Spleen (tissue), 11 donors: ENCODE measurements around the gene C10orf143. TPM values are rescaled to one million over a fixed set of nuclear protein-coding genes. Genes with fewer than 3 reads are reported as not detected.

Source experiments
- DNase-seq: peaks from one replicate; pipeline ENCODE4 v3.0.0-alpha.2; 2020
- H3K27ac ChIP-seq, 8 donors: fragments of 200-600 bp; sonication (generic) in 7 of 8; 1 replicate in 4 of 8; 2 replicates in 4 of 8; pipeline versions ENCODE4 v1.5.0 to v1.8.0; 2016 to 2021; ENCODE audit warnings: inconsistent platforms in 4 of 8, mild to moderate bottlenecking in 4 of 8, moderate library complexity in 1 of 8
- H3K27me3 ChIP-seq, 7 donors: fragments of 200-600 bp; sonication (generic) in 6 of 7; replicated peaks in 1 of 7; 1 replicate in 4 of 7; 2 replicates in 3 of 7; pipeline versions ENCODE4 v1.5.0 to v1.8.0; 2016 to 2021; ENCODE audit warnings: inconsistent platforms in 3 of 7, mild to moderate bottlenecking in 1 of 7
- H3K36me3 ChIP-seq, 6 donors: fragments of 200-600 bp; sonication (generic) in 5 of 6; 1 replicate in 4 of 6; 2 replicates in 2 of 6; pipeline versions ENCODE4 v1.5.0 to v1.8.0; 2016 to 2021; ENCODE audit warnings: inconsistent platforms in 2 of 6
- H3K4me1 ChIP-seq, 6 donors: fragments of 200-600 bp; sonication (generic) in 5 of 6; 1 replicate in 3 of 6; 2 replicates in 3 of 6; pipeline versions ENCODE4 v1.5.0 to v1.8.0; 2016 to 2021; ENCODE audit warnings: inconsistent platforms in 3 of 6
- H3K4me3 ChIP-seq, 8 donors: fragments of 200-600 bp; sonication (generic) in 7 of 8; 1 replicate in 4 of 8; 2 replicates in 4 of 8; pipeline versions ENCODE4 v1.5.0 to v1.8.0; 2016 to 2021; ENCODE audit warnings: inconsistent platforms in 4 of 8, mild to moderate bottlenecking in 4 of 8, moderate library complexity in 2 of 8
- H3K9me3 ChIP-seq, 8 donors: fragments of 200-600 bp; sonication (generic) in 7 of 8; 1 replicate in 4 of 8; 2 replicates in 4 of 8; pipeline versions ENCODE4 v1.5.0 to v1.8.0; 2016 to 2021; ENCODE audit warnings: inconsistent platforms in 4 of 8
- CTCF ChIP-seq, 11 experiments: fragments of 200-600 bp in 7 of 11; fragments of 450-650 bp in 4 of 11; sonication (generic) in 4 of 11; IDR thresholded peaks in 8 of 11; conservative IDR thresholded peaks in 3 of 11; 1 replicate in 7 of 11; 2 replicates in 4 of 11; pipeline versions ENCODE4 v1.4.0 to v1.8.0; 2016 to 2021; ENCODE audit warnings: antibody characterized with exemption in 11 of 11, inconsistent platforms in 4 of 11, mild to moderate bottlenecking in 1 of 11
- POLR2A ChIP-seq, 3 donors: fragments of 450-650 bp; IDR thresholded peaks; one replicate each; pipeline ENCODE4 v1.5.1; 2017; ENCODE audit warnings: antibody characterized with exemption in 3 of 3, mild to moderate bottlenecking in 1 of 3
- POLR2AphosphoS5 ChIP-seq, 3 donors: sonication (generic); formaldehyde crosslinking; IDR thresholded peaks; one replicate each; pipeline ENCODE4 v1.5.1; 2017; ENCODE audit warnings: antibody characterized with exemption in 3 of 3
- WGBS, 5 donors: extraction: QIAGEN DNeasy Blood & Tissue Kit in 3 of 5; methylation state at CpG; one replicate each; pipeline versions ENCODE4 v1.1.5 to v1.1.7; 2013 to 2018; 5-methylcytosine and 5-hydroxymethylcytosine counted together
- intact Hi-C: fragments of 100-400 bp; cut with DNase I; formaldehyde crosslinking; loops from one replicate; pipeline ENCODE4 v1.15.0; 2023; ENCODE audit warnings: low total_unique reads
- polyA plus RNA-seq, 3 donors: library from polyadenylated mRNA; stranded (reverse); fragments of 200-250 nt; gene quantifications; one replicate each; pipeline ENCODE4 v1.2.1, GENCODE V29; 2013
- total RNA-seq, 7 donors: library from RNA; depleted of rRNA in 3 of 7; stranded (reverse); fragments of >200 nt in 3 of 7; fragmentation: NEBNext Ultra II Directional in 4 of 7; extraction: Animal tissue kit (Norgen Biotek cat#: 25700) in 4 of 7; gene quantifications; one replicate each; pipeline versions ENCODE4 v1.1.0 to v1.2.1, GENCODE V29; 2016 to 2021
- donor health status: healthy with polysubstance abuse.
- donor health status: DM: no; HTN: no; CAD: no; lungs with moderate emphysema.
- donor health status: DM: no; HTN: no; CAD: no.
- donor health status: Bipolar disorder and iron deficiency.
- donor health status: healthy.
- donor health status: DM: no; HTN: no; CAD: no.
- donor health status: DM: yes; HTN: yes; CAD: no.

The C10orf143 gene
- total and polyA plus RNA-seq, 10 donors: 2.3 to 15.6 (median 5.1) TPM

GRCh38 chr10:130014263-130015074, 96.2 kb downstream of the C10orf143 start:
- TF ChIP-seq POLR2AphosphoS5 (IDR thresholded peaks at IDR 0.05) (no peak), POLR2A (IDR thresholded peaks at IDR 0.05) (no peak), CTCF (IDR thresholded peaks at IDR 0.05 in 8 of 11, conservative IDR thresholded peaks at IDR 0.05 in 3 of 11) (no peak)
- intact Hi-C loops: no loop called here
- H3K36me3 ChIP-seq: no peaks in the 10 kb centered on the region
- H3K27ac ChIP-seq: no peak overlapping the region
- DNase-seq: no peak
- peaks cover 0 to 44% (median 0%) of the 10 kb centered on the region in 7 donors for H3K27me3 ChIP-seq
- no peak overlapping the region for H3K4me3 ChIP-seq
- H3K4me1 ChIP-seq: no peaks in the 10 kb centered on the region
- no peaks in the 10 kb centered on the region for H3K9me3 ChIP-seq
- 80 to 90% (median 83%) methylated on average over 35 of the region's 35 CpGs for WGBS, 5 donors

Other genes with a start within 250 kb of the C10orf143 start
- under 1 TPM in 1 of 7 donors, not detected in 6; 0.20 TPM for gene EBF3, start 146.6 kb downstream of the C10orf143 start, total RNA-seq
- under 1 TPM; 0.02 to 0.19 (median 0.08) TPM for gene EBF3, start 146.6 kb downstream of the C10orf143 start, polyA plus RNA-seq
- 10 to 100 TPM; 32.2 to 46.3 (median 38.8) TPM for gene GLRX3, start 25.6 kb upstream of the C10orf143 start, total RNA-seq
- gene GLRX3, start 25.6 kb upstream of the C10orf143 start, polyA plus RNA-seq: 10 to 100 TPM; 41.5 to 63.2 (median 51.7) TPM